DMS153 (cell line): ENCODE results near the gene CD74.

Experiments used
- DNase-seq: peaks from one replicate; lab custom pipeline; 2025; lab: John Stamatoyannopoulos, UW

CD74 gene

GRCh38 chr5:150397146-150397781 is 15.4 kb downstream of the CD74 start:
- DNase-seq = no peak

- DNase-seq = no peak
Measured at GRCh38 chr5:150396267-150396666, 16.4 kb downstream of the CD74 start.

GRCh38 chr5:150395688-150395975 is 17.1 kb downstream of the CD74 start:
- no peak for DNase-seq

- no peak for DNase-seq
Measured at GRCh38 chr5:150394912-150395687, 17.6 kb downstream of the CD74 start.

- DNase-seq = no peak
Measured at GRCh38 chr5:150394131-150394530, 18.6 kb downstream of the CD74 start.

- no peak for DNase-seq
Measured at GRCh38 chr5:150393096-150393645, 19.5 kb downstream of the CD74 start.

- no peak for DNase-seq
Measured at GRCh38 chr5:150392680-150393079, 20.0 kb downstream of the CD74 start.

- DNase-seq = no peak
Measured at GRCh38 chr5:150391986-150392385, 20.7 kb downstream of the CD74 start.

GRCh38 chr5:150391064-150391834 is 21.5 kb downstream of the CD74 start:
- no peak for DNase-seq

- DNase-seq = no peak
Measured at GRCh38 chr5:150389531-150390266, 23.0 kb downstream of the CD74 start.

- DNase-seq = no peak
Measured at GRCh38 chr5:150386024-150386855, 26.5 kb downstream of the CD74 start.

- no peak for DNase-seq
Measured at GRCh38 chr5:150384701-150385100, 28.0 kb downstream of the CD74 start.

GRCh38 chr5:150377964-150378694 is 34.6 kb downstream of the CD74 start:
- DNase-seq = no peak

GRCh38 chr5:150376799-150377771 is 35.6 kb downstream of the CD74 start:
- DNase-seq = no peak

- no peak for DNase-seq
Measured at GRCh38 chr5:150374651-150375050, 38.1 kb downstream of the CD74 start.

- DNase-seq = no peak
Measured at GRCh38 chr5:150372639-150373038, 40.1 kb downstream of the CD74 start.

- no peak for DNase-seq
Measured at GRCh38 chr5:150368526-150368925, 44.2 kb downstream of the CD74 start.

GRCh38 chr5:150364004-150364403 is 48.7 kb downstream of the CD74 start:
- no peak for DNase-seq

GRCh38 chr5:150363185-150363584 is 49.5 kb downstream of the CD74 start:
- no peak for DNase-seq
